ENCODE data around the gene THSD4.

The THSD4 gene

DNA sequence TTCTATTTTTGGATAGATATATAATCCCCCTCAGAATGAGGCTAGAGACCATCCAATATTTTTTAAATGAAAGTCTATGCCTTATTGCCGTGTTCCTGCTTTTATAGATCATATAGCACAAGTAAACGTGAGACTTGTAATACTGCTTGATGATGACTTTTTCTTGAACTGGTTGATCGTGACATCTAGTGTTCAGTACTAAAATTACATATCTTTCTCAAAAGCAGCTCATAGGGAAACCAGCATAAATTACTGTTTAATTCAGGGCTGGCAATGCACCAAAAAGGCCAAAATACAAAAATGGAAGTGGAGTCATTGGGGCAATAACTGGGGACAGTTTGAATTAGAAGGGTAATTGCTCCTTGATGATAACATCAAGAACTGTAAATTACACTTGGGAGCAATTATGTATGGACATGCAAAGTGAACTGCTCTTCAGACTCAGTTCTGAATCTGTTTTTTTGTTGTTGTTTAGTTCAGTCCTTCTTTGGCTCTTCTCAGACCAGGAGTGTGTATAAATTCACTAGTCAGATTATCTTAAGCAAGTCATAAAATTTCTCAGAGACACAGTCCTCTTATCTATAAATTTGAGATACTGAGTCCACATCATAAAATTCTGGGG lies 325.3 kb downstream of the THSD4 start:
- DNase-seq = peak; percentile 30

GRCh38 chr15:71443538-71443937 lies 328.3 kb downstream of the THSD4 start:
- DNase-seq = peak; percentile 74

DNA sequence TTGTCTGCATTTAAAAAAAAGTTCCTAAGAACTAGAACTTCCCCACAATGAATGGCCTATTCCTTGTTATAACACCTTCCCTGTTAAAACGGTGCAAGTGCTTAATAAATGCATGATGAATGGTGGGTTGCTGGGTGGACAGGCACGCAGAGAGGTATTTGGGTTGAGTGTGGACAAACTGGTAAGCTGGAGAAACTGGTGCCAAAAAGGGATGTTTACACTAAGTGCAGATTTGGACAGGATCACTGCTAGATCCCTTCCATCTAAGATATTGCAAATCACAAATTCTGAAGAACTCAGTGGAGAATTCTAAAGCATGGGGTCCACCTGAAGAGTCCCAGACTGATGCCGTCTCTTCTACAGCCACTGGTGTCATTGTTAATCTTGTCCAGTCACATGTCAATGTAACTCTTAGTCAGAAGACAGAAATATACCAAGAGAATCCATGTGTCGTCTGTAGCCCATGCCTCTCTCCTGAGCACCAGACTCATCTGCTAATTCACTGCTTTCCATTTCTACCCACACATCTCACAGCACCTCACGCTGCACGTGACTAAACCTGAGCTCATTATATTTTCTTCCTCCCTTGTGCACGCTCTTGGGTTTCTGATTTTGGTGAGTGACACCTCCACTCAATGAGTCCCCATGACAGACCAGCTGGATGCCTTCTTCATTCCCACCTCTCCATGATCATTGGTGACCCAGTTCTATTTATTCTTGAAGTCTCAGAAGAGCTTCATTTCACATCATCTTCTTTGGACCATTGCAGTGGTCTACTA lies 328.9 kb downstream of the THSD4 start:
- no peak for DNase-seq

GRCh38 chr15:71444866-71445590 lies 329.8 kb downstream of the THSD4 start:
- no peak for DNase-seq

DNA sequence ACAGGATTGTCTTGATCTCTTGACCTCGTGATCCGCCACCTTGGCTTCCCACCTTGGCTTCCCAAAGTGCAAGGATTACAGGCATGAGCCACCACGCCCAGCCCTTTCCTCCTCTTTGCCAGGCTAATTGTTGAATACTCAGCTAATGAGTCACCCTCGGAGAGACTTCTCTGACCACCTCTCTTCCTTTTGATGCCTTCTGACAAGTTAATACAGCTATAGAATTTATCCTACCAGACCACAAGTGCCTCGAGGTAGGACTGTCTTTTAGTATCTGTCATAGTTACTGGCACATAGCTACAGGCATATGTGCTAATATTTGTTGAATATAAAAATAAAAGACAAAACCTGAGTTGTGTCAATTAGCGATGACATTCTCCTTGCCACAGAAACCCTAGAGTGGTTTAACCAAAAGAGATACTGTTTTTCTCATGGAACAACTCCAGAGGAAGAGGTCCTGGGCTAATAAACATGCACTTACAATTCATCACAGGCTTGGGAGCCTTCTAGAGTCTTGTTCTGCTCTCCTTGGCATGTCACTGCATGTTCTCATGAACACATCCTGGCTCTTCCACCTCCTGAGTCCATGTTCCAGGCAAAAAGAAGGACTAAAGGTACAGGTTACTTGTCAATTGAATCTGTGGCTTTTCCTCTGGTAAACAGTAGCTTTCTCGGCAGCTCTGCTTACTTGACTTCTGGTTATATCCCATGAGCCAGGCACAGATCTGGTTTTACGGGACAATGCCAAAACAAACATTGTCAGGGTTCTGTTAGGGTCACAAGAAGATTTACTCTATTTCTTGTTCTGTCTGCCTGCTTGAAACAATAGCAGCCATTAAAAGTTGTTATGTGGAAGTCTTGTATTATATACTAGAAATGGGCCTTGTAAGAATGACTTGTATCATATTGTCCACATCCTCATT lies 332.3 kb downstream of the THSD4 start:
- DNase-seq = no peak

GRCh38 chr15:71448688-71449114 lies 333.4 kb downstream of the THSD4 start:
- peak; percentile 24 for DNase-seq

DNA sequence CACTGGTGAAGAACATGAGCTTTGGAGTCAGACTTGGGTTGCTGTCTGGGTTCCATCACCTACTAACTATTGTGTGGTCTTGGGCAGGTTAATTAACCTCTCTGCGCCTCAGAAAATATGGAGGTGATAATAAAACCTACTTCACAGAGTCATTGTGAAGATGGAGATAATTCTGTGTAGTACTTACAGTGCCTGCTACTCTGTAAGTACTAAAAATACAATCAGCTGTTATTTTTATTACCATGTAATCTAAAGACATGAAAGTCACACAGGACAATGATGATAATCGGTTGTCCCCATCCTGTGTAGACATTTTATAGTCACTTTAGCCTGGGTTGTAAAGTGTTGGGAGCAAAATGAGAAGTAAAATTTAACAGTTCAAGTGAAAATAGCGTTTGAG lies 334.1 kb downstream of the THSD4 start:
- no peak for DNase-seq

DNA sequence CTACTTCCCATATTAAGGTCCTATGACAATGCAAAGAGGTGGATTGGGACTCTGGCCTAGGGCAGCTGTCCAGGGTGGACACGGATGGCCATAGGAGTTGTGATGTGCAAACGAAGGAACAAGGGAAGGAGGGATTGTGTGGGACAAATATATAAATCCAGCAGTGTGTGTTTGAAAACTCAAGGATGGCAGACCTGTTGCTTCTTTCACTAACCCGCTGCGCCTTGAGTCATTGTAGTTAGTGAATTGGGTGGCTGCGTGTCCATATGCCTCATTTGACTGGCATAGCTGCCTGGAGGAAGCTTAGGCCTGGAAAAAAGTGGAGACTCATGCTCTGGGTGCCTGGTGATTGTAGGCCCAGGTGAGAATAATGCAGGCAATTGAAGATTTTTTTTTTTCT lies 334.7 kb downstream of the THSD4 start:
- DNase-seq = no peak

DNA sequence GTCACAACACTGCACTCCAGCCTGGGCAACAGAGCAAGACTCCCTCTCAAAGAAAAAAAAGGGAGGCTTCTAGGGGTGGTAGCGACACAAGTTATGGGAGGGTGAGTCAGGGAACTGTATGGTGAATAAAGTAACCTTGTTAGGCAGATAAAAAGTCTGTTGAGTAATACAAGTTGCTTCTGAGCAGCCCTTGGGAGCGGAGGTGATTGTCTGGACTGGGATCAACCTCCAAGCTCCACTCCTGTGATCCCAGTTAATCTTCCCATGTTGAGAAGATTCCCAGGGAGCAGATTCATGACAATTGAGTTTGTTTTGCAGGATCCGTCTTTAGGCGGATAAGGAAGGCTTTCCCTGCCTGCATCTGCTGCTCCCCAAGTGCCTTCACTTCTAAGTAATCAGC lies 335.9 kb downstream of the THSD4 start:
- no peak for DNase-seq

- DNase-seq = no peak
These were observed 337.6 kb downstream of the THSD4 start for GRCh38 chr15:71452893-71453292.

DNA sequence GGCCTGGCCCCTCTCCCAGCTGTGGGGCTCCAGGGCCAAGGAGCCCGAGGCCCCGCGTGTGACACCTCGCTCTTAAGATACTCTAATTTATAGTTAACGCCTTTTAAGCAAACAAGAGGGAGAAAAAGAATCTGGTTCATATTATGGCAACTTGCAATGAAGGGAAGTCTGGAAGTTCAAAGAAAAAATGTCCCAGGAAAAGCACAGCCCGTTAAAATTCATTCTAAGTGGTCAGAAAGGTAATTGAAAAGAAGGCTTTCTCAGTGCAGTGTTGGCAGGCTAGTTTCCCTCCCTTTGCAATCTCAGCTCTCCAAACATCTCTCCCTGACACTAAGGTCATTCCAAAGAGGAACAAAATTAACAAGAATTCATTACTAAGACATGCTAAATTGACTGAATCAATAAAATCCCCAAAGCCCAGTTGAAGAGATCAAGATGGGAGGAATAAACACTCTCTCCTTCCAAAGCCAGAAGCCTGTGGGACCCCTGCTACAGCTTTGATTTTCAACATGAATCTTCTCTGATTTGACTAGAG lies 339.3 kb downstream of the THSD4 start:
- DNase-seq = no peak

DNA sequence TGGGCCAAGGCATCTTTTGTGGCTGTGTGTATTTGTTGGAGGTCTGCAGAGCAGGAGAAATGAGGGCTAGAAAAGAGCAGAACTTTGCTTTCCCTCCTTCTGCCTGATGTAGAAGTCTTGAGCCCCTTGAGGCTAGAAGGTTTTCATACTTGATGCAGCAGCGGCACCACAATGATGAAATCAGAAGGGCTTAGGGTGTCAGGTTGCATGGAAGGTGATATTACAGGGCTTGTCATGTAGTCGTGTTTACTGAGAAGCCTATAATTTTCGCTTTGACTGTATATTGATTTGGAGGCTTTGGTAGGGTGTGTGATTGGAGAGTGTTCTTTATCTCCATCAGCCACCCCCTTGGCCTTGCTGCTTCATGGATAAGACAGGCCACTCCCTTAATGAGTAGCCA lies 339.8 kb downstream of the THSD4 start:
- no peak for DNase-seq

GRCh38 chr15:71455878-71456277 lies 340.6 kb downstream of the THSD4 start:
- no peak for DNase-seq

GRCh38 chr15:71456362-71456761 lies 341.1 kb downstream of the THSD4 start:
- DNase-seq = no peak

GRCh38 chr15:71456811-71457210 lies 341.5 kb downstream of the THSD4 start:
- no peak for DNase-seq

GRCh38 chr15:71458089-71458660 lies 342.9 kb downstream of the THSD4 start:
- DNase-seq = no peak

DNA sequence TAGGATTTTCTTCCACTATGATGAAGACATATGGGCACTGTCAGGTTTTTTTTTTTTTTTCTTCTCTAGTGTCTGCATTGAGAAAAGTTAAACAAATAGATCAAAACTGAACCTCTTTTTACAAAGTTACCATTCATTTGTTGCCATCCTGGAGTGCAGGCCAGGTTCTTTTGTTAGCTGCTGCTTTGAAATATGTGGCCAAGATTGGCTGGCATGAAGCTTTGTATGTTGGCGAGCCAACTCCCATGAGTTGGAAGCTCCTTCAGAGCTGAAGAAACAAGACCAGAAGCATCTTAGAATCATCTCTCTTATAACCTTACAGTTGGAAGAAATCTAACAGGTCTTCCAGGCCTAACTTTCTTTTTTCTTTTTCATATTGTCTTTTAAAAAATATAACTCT lies 346.5 kb downstream of the THSD4 start:
- no peak for DNase-seq

- DNase-seq = no peak
These were observed 347.4 kb downstream of the THSD4 start for GRCh38 chr15:71462638-71463037.

DNA sequence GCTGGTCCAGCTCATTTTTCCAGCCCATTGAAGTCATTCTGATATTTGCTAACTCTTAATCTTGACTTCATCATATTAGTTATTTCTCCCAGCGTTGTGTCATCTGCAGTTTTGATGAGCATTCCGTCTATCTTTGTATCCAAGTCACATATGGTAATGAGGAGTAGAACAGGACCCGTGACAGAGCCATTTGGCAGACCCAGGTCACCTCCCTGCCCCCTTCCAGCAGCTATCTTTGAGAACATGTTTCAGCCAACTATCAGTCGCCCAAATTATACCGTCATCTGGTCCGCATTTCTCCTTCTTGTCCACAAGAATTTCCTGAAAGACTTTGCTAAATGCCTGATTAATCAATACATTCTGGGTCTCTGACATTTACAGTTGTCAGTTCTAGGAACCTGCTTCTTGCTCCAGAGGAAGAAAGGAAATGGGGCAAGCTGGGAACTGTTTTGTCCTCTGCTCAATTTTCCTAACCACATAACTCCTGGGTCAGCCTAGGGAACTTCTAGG lies 347.9 kb downstream of the THSD4 start:
- no peak for DNase-seq

GRCh38 chr15:71465131-71465955 lies 350.1 kb downstream of the THSD4 start:
- no peak for DNase-seq

DNA sequence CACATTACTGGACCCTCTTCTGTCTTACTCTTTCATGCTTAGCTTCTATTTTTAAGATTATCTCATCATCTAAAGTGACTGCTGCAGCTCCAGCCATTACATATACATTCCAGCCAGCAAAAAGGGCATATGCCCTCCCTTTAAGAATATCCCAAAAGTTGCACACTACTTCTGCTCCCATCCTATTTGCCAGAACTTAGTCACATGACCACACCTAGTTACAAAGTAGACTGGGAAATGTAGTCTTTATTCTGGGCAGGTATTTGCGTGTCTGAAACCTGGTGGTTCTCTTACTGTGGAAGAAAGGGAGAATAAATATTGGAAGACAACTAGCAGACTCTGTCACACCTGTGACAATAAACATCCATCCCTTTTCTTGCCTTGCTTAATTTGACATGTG lies 353.4 kb downstream of the THSD4 start:
- no peak for DNase-seq

Data from RPMI8226 (cell line).